Natural killer cell (primary cell): ENCODE data around the gene PSME4. TPM values are rescaled to one million over a fixed set of nuclear protein-coding genes. Genes with fewer than 3 reads are reported as not detected.

Experiments used
- ATAC-seq, 3 donors: fragments of 150-1000 bp in 2 of 3; fragments of 200-7000 bp in 1 of 3; cut with Tn5 transposase; 1 replicate in 1 of 3; 2 replicates in 2 of 3; pipeline ENCODE4 v1.10.0; 2021; ENCODE audit warnings: mild to moderate bottlenecking in 2 of 3, moderate library complexity in 2 of 3
- DNase-seq, 2 donors: peaks; one replicate each; pipeline versions ENCODE4 v3.0.0 to v3.0.0-alpha.2; 2013 to 2021; ENCODE audit warnings: mixed read lengths in 1 of 2
- H3K27ac ChIP-seq: one replicate; pipeline ENCODE4 v1.5.1; 2013; ENCODE audit warnings: mild to moderate bottlenecking, low read length
- H3K27me3 ChIP-seq: one replicate; pipeline ENCODE4 v1.6.1; 2013; ENCODE audit warnings: low read length; ENCODE audit not compliant: control insufficient read depth, insufficient read depth
- H3K36me3 ChIP-seq: one replicate; pipeline ENCODE4 v1.6.1; 2013; ENCODE audit warnings: low read length; ENCODE audit not compliant: control insufficient read depth, insufficient read depth
- H3K4me1 ChIP-seq: one replicate; pipeline ENCODE4 v1.6.1; 2013; ENCODE audit warnings: low read length; ENCODE audit not compliant: control insufficient read depth, insufficient read depth
- H3K4me3 ChIP-seq: one replicate; pipeline ENCODE4 v1.5.1; 2013; ENCODE audit warnings: low read length
- H3K9me3 ChIP-seq: one replicate; pipeline ENCODE4 v1.6.1; 2013; ENCODE audit warnings: low read length; ENCODE audit not compliant: control insufficient read depth, insufficient read depth
- H3K27ac Mint-ChIP-seq, 2 donors: one replicate each; pipeline ENCODE4 v1.8.0; 2022; ENCODE audit warnings: mild to moderate bottlenecking in 2 of 2, mixed read lengths in 2 of 2, moderate library complexity in 1 of 2
- H3K27me3 Mint-ChIP-seq, 2 donors: one replicate each; pipeline ENCODE4 v1.8.0; 2022; ENCODE audit warnings: low read depth in 2 of 2, mixed read lengths in 2 of 2
- H3K36me3 Mint-ChIP-seq: one replicate; pipeline ENCODE4 v1.8.0; 2022; ENCODE audit warnings: mixed read lengths
- H3K4me1 Mint-ChIP-seq, 2 donors: one replicate each; pipeline ENCODE4 v1.8.0; 2022; ENCODE audit warnings: mixed read lengths in 2 of 2
- H3K4me3 Mint-ChIP-seq: one replicate; pipeline ENCODE4 v1.8.0; 2022; ENCODE audit warnings: mild to moderate bottlenecking, moderate library complexity, mixed read lengths
- H3K9me3 Mint-ChIP-seq, 2 donors: one replicate each; pipeline ENCODE4 v1.8.0; 2022; ENCODE audit warnings: mixed read lengths in 2 of 2
- WGBS: methylation state at CpG from one replicate; pipeline ENCODE4 v1.1.7; 2013; ENCODE audit warnings: missing lambda C conversion rate; ENCODE audit not compliant: insufficient coverage; 5-methylcytosine and 5-hydroxymethylcytosine counted together
- intact Hi-C: fragments of 100-400 bp; cut with micrococcal nuclease; formaldehyde crosslinking; loops from one replicate; pipeline ENCODE4 v1.14.2; 2022
- total RNA-seq, 4 donors: library from RNA; stranded (reverse); fragments of 120-200 nt in 1 of 4; gene quantifications; one replicate each; pipeline versions ENCODE4 v1.2.3 to v1.2.4, GENCODE V29; 2013 to 2022
- TF ChIP-seq, protein P1 (sequence below): fragments of 200-600 bp; IDR thresholded peaks from one replicate; pipeline ENCODE4 v1.8.0; 2022; ENCODE audit warnings: antibody characterized with exemption

The PSME4 gene
- total RNA-seq, 3 donors from 2014 or later (not counting 1 experiment from before 2014, with no cell fraction given) = 140 to 149 (median 141) TPM

DNA sequence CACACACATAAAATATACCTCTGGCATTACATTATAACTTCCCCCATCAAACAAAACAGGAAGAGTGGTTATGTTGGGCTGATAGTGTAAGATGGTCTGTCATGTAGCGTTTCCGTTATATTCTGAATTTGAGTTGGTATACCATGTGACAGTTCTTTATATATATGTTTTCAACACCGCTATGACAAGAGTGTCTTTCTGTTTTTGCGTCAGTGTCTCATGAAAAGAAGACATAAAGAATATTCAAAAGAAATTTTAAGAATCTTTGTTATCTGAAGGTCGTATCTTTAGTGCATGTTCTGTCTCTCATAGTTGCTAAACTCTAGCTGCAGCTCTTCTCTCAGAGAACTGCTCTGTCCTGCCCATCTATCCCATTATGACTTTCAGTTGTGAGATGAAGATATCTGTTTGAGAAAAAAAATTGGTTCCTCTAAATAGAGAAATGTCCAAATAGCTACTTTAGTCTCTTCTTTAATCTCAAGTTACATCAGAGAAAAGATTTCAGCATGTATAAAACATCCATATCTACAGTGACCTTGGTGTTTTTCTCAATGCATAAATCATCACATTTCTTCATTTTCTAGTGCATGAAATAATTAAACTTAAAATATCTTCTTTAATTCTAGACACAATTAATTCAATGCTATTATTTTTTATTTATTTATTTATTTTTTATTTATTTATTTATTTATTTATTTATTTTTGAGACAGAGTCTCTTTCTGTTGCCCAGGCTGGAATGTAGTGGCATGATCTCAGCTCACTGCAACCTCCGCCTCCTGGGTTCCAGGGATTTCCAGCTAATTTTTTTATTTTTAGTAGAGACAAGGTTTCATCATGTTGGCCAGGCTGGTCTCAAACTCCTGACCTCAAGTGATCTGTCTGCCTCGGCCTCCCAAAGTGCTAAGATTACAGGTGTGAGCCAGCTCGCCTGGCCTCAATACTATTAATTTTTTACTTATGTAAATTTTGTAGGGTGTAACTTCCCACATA lies 24.3 kb upstream of the PSME4 start:
- TF ChIP-seq, protein P1, sequence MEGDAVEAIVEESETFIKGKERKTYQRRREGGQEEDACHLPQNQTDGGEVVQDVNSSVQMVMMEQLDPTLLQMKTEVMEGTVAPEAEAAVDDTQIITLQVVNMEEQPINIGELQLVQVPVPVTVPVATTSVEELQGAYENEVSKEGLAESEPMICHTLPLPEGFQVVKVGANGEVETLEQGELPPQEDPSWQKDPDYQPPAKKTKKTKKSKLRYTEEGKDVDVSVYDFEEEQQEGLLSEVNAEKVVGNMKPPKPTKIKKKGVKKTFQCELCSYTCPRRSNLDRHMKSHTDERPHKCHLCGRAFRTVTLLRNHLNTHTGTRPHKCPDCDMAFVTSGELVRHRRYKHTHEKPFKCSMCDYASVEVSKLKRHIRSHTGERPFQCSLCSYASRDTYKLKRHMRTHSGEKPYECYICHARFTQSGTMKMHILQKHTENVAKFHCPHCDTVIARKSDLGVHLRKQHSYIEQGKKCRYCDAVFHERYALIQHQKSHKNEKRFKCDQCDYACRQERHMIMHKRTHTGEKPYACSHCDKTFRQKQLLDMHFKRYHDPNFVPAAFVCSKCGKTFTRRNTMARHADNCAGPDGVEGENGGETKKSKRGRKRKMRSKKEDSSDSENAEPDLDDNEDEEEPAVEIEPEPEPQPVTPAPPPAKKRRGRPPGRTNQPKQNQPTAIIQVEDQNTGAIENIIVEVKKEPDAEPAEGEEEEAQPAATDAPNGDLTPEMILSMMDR = no peak
- H3K4me1 Mint-ChIP-seq = peaks cover 29 to 32% of the 10 kb centered on the region in 2 donors
- H3K4me1 ChIP-seq = peaks cover 40% of the 10 kb centered on the region
- H3K9me3 ChIP-seq = no peaks in the 10 kb centered on the region
- no peaks in the 10 kb centered on the region for H3K36me3 Mint-ChIP-seq
- peak overlapping the region; percentile 86 for H3K4me3 Mint-ChIP-seq
- ATAC-seq = peak; percentile 88 to 98 (median 93)
- H3K27me3 ChIP-seq = no peaks in the 10 kb centered on the region
- intact Hi-C loops = loop anchor here (1.0 to 5.0 kb wide), 4 partner anchors 25 to 54 kb away; partner anchors contain the start of gene PSME4
- no peaks in the 10 kb centered on the region for H3K9me3 Mint-ChIP-seq
- no peaks in the 10 kb centered on the region for H3K27me3 Mint-ChIP-seq
- 23% methylated on average over 5 of the region's 8 CpGs for WGBS
- no peaks in the 10 kb centered on the region for H3K36me3 ChIP-seq
- H3K27ac Mint-ChIP-seq = peak overlapping the region in 1 of 2 donors; percentile 96
- H3K27ac ChIP-seq = peak overlapping the region; percentile 85
- H3K4me3 ChIP-seq = peak overlapping the region; percentile 32
- DNase-seq = peak in 1 of 2 donors; percentile 83

DNA sequence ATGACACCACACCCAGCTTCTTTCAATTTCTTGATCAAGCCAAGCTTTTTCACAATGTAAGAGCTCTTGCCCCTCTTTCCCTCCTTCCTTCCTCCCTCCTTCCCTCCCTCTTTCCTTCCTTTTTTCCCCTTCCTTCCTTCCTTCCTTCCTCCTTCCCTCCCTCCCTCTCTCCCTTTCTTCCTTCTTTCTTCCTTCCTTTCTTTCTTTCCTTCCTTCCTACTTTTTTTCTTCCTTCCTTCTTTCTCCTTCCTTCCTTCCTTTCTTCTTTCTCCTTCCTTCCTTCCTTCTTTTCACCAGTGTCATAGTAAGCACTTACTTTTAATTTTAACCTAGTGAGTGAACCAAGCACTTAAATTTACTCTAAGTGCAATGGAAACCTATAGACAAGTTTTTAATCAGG lies 21.2 kb upstream of the PSME4 start:
- intact Hi-C loops = no loop called here
- Mint-ChIP-seq H3K36me3 (no peaks in the 10 kb centered on the region), H3K27ac (peak overlapping the region in 1 of 2 donors; percentile 96), H3K27me3 (no peaks in the 10 kb centered on the region), H3K4me3 (peak overlapping the region; percentile 86), H3K4me1 (peaks cover 36 to 42% of the 10 kb centered on the region in 2 donors), H3K9me3 (no peaks in the 10 kb centered on the region)
- Histone ChIP-seq H3K4me3 (no peak overlapping the region), H3K9me3 (no peaks in the 10 kb centered on the region), H3K4me1 (peaks cover 36% of the 10 kb centered on the region), H3K27ac (no peak overlapping the region), H3K27me3 (no peaks in the 10 kb centered on the region), H3K36me3 (no peaks in the 10 kb centered on the region)
- DNase-seq (no peak), ATAC-seq (no peak)
- TF ChIP-seq, protein P1 = no peak

- no peaks in the 10 kb centered on the region for H3K9me3 Mint-ChIP-seq
- Histone ChIP-seq H3K27me3 (no peaks in the 10 kb centered on the region), H3K9me3 (no peaks in the 10 kb centered on the region), H3K36me3 (no peaks in the 10 kb centered on the region), H3K4me1 (peaks cover 22% of the 10 kb centered on the region), H3K27ac (no peak overlapping the region), H3K4me3 (no peak overlapping the region)
- H3K36me3 Mint-ChIP-seq = no peaks in the 10 kb centered on the region
- H3K4me3 Mint-ChIP-seq = no peak overlapping the region
- no peaks in the 10 kb centered on the region for H3K27me3 Mint-ChIP-seq
- intact Hi-C loops = no loop called here
- ATAC-seq (no peak), DNase-seq (no peak)
- TF ChIP-seq, protein P1 = no peak
- H3K4me1 Mint-ChIP-seq = peaks cover 26 to 34% of the 10 kb centered on the region in 2 donors
- WGBS = 95% methylated on average over 2 of the region's 2 CpGs
- H3K27ac Mint-ChIP-seq = no peak overlapping the region
Observed at GRCh38 chr2:53989210-53989862, 18.5 kb upstream of the PSME4 start.
